Heart left ventricle (tissue), 16 donors: ENCODE measurements around the gene ALAD. TPM values are rescaled to one million over a fixed set of nuclear protein-coding genes. Genes with fewer than 3 reads are reported as not detected.
"Not testable (repeated sequence)": the region's sequence is repeated elsewhere in the genome, so short reads cannot be mapped to it uniquely, and the experiment has no call there.

Experiments
- ATAC-seq, 4 donors: fragments of 200-7000 bp; cut with Tn5 transposase; one replicate each; pipeline ENCODE4 v1.9.1; 2020 to 2022; ENCODE audit warnings: moderate library complexity in 4 of 4, mild to moderate bottlenecking in 3 of 4, moderate number of reproducible peaks in 1 of 4
- DNase-seq, 5 donors: peaks; one replicate each; pipeline ENCODE4 v3.0.0-alpha.2; 2020
- H3K27ac ChIP-seq, 12 donors: fragments of 200-600 bp; sonication (generic) in 4 of 12; one replicate each; pipeline versions ENCODE4 v1.5.0 to v1.8.0; 2016 to 2022; ENCODE audit warnings: mild to moderate bottlenecking in 2 of 12
- H3K27me3 ChIP-seq, 9 donors: fragments of 200-600 bp; sonication (generic) in 2 of 9; one replicate each; pipeline versions ENCODE4 v1.5.1 to v1.8.0; 2016 to 2022; ENCODE audit warnings: mild to moderate bottlenecking in 3 of 9
- H3K36me3 ChIP-seq, 9 donors: fragments of 200-600 bp; sonication (generic) in 2 of 9; one replicate each; pipeline versions ENCODE4 v1.5.0 to v1.8.0; 2018 to 2022; ENCODE audit warnings: mild to moderate bottlenecking in 2 of 9
- H3K4me1 ChIP-seq, 12 donors: fragments of 200-600 bp; sonication (generic) in 4 of 12; one replicate each; pipeline versions ENCODE4 v1.5.0 to v1.8.0; 2016 to 2022; ENCODE audit warnings: mild to moderate bottlenecking in 3 of 12
- H3K4me3 ChIP-seq, 12 donors: fragments of 200-600 bp; sonication (generic) in 4 of 12; one replicate each; pipeline versions ENCODE4 v1.5.0 to v1.8.0; 2017 to 2022; ENCODE audit warnings: mild to moderate bottlenecking in 9 of 12, moderate library complexity in 4 of 12
- H3K9me3 ChIP-seq, 12 donors: fragments of 200-600 bp; sonication (generic) in 4 of 12; one replicate each; pipeline versions ENCODE4 v1.5.0 to v1.8.0; 2016 to 2022; ENCODE audit warnings: mild to moderate bottlenecking in 1 of 12
- POLR2A ChIP-seq, 2 donors: fragments of 450-650 bp; IDR thresholded peaks; one replicate each; pipeline ENCODE4 v1.6.1; 2017; ENCODE audit warnings: antibody characterized with exemption in 2 of 2, mild to moderate bottlenecking in 2 of 2, moderate library complexity in 2 of 2
- WGBS, 4 donors: extraction: QIAGEN DNeasy Blood & Tissue Kit in 2 of 4; methylation state at CpG; one replicate each; pipeline versions ENCODE4 v1.1.5 to v1.1.7; 2013 to 2018; 5-methylcytosine and 5-hydroxymethylcytosine counted together
- intact Hi-C, 10 donors: fragments of 100-400 bp; cut with DNase I; formaldehyde crosslinking; loops; one replicate each; pipeline versions ENCODE4 v1.11.1 to v1.14.2; 2022
- polyA plus RNA-seq, 2 donors: library from polyadenylated mRNA; stranded (reverse); fragments of 200-250 nt; gene quantifications; one replicate each; pipeline ENCODE4 v1.2.3, GENCODE V29; 2013
- total RNA-seq, 9 donors: library from RNA; depleted of rRNA in 2 of 9; stranded (reverse); fragments of >200 nt in 2 of 9; fragmentation: NEBNext Ultra II Directional in 3 of 9; extraction: Animal tissue kit (Norgen Biotek cat#: 25700) in 3 of 9; gene quantifications; one replicate each; pipeline versions ENCODE4 v1.1.0 to v1.2.4, GENCODE V29; 2016 to 2023
- TF ChIP-seq, protein P1 (sequence below), 12 donors: fragments of 200-600 bp; sonication (generic) in 4 of 12; IDR thresholded peaks; one replicate each; pipeline versions ENCODE4 v1.5.0 to v1.8.0; 2018 to 2022; ENCODE audit warnings: antibody characterized with exemption in 12 of 12, mild to moderate bottlenecking in 5 of 12
- donor health status: ischemic (EF 13 %, LVEDD 7.1; RV severe dilation, severe dysfunction).
- donor health status: healthy with polysubstance abuse.
- donor health status: DM: no; HTN: yes; CAD: no.
- donor health status: DM: no; HTN: no; CAD: no.
- donor health status: ischemic (EF 25% LVEDD 6.9; RV normal size, moderate dysfunction).
- donor health status: ischemic (EF 25% LVEDD 5.7; RV mildly dilated, moderate dysfunction).
- donor health status: healthy.
- donor health status: DM: yes; HTN: yes; CAD: no.
- donor health status: ischemic (EF 35%, LVEDD 5.7; RV mildly dilated, moderate dysfunction).
- donor health status: nonischemic (EF 11% LVEDD 7.7; RV severe dilation, severe dysfunction).
- donor health status: DM: yes; HTN: yes; CAD: no.
- donor health status: PGD.
- donor health status: ischemic (EF 29% LVEDD 5.4; RV normal size, mild dysfunction).
- donor health status: nonischemic (EF 23%, LVEDD 6.1; RV moderate dilation, normal function).

ALAD gene
- total and polyA plus RNA-seq, 11 donors = 39.8 to 153 (median 85.6) TPM

DNA sequence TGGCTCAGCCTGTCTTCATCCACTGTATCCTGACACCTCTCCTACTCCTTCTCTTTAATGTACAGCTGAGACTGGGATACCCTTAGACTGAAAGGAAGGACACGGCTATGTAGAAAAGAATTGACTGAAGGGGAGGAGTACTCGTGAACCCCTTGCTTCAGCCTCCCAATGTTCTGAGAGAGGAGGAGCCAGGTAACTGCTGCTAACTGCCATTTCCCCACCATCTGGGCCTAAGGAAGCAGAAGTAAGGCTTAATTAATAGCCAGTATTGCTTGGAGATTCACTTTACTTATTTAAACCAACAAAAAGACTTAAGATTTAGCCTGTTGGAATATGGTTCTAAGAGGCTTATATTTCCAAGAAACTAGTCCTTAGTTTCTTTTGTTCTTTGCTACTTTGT, 43.7 kb upstream of the ALAD start:
- no peak overlapping the region for H3K27ac ChIP-seq
- no peaks in the 10 kb centered on the region for H3K9me3 ChIP-seq
- ATAC-seq (no peak), DNase-seq (no peak)
- H3K4me3 ChIP-seq = no peak overlapping the region
- 87 to 95% (median 92%) methylated on average over 2 of the region's 2 CpGs for WGBS, 4 donors
- peaks cover 0 to 19% (median 5%) of the 10 kb centered on the region in 12 donors for H3K4me1 ChIP-seq
- intact Hi-C loops = loop anchor here in 4 of 10 donors (2.0 to 5.0 kb wide), 3 partner anchors 58 to 212 kb away; no protein-coding TSS in a partner anchor
- no peak for TF ChIP-seq POLR2A (IDR thresholded peaks at IDR 0.05)
- TF ChIP-seq, protein P1, sequence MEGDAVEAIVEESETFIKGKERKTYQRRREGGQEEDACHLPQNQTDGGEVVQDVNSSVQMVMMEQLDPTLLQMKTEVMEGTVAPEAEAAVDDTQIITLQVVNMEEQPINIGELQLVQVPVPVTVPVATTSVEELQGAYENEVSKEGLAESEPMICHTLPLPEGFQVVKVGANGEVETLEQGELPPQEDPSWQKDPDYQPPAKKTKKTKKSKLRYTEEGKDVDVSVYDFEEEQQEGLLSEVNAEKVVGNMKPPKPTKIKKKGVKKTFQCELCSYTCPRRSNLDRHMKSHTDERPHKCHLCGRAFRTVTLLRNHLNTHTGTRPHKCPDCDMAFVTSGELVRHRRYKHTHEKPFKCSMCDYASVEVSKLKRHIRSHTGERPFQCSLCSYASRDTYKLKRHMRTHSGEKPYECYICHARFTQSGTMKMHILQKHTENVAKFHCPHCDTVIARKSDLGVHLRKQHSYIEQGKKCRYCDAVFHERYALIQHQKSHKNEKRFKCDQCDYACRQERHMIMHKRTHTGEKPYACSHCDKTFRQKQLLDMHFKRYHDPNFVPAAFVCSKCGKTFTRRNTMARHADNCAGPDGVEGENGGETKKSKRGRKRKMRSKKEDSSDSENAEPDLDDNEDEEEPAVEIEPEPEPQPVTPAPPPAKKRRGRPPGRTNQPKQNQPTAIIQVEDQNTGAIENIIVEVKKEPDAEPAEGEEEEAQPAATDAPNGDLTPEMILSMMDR (IDR thresholded peaks at IDR 0.05) = no peak
- no peaks in the 10 kb centered on the region for H3K36me3 ChIP-seq
- no peaks in the 10 kb centered on the region for H3K27me3 ChIP-seq

DNA sequence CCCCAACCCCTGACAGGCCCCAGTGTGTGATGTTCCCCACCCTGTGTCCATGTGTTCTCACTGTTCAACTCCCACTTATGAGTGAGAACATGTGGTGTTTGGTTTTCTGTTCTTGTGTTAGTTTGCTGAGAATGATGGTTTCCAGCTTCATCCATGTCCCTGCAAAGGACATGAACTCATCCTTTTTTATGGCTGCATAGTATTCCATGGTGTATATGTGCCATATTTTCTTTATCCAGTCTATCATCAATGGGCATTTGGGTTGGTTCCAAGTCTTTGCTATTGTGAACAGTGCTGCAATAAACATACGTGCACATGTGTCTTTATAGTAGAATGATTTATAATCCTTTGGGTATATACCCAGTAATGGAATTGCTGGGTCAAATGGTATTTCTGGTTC, 36.6 kb upstream of the ALAD start:
- H3K27ac ChIP-seq, H3K4me1 ChIP-seq, H3K27me3 ChIP-seq, H3K9me3 ChIP-seq, H3K4me3 ChIP-seq, DNase-seq, H3K36me3 ChIP-seq, intact Hi-C loops, ATAC-seq: not testable (repeated sequence)
- WGBS, 4 donors = 88 to 98% (median 95%) methylated on average over 1 of the region's 1 CpG

DNA sequence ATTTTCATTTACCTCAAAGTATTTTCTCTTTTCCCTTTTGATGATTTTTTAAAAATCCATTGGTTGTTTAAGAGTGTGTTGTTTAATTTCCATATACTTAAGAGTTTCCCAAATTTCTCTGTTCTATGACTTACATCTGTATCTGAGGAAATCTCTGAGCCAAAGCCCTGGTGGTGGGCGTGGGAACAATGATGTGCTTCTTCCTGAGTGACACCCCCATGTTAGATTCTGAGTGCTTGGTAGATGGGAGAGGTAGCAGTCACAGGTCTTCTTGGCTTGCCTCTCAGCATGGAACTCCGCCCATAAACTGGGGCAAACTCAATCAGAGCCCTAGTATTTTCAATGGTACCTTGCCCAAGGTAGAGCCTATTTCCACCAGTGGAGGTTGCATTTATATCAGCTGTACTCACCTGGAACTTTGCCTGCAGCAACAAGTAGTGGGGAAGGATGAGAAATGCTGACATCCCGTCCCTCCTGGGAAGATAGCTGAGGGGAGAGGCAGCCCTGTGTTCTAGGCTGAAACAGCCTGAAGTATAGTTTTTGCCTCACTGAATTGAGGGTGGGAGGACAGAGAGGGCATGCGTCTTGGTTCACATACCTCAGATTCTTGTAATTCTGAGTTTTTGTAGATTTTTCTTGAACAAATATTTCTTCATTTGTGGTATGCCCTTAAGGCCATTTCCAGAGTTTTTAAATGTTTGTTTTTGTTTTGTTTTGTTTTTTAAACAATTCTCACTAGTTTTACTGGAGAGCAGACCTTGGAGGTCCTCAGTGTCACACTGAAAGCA, 35.8 kb upstream of the ALAD start:
- ATAC-seq = no peak
- Histone ChIP-seq H3K4me1 (no peaks in the 10 kb centered on the region), H3K36me3 (no peaks in the 10 kb centered on the region), H3K4me3 (no peak overlapping the region), H3K27me3 (no peaks in the 10 kb centered on the region), H3K27ac (no peak overlapping the region), H3K9me3 (no peaks in the 10 kb centered on the region)
- no peak for DNase-seq
- TF ChIP-seq POLR2A (IDR thresholded peaks at IDR 0.05) = no peak
- TF ChIP-seq, protein P1 (IDR thresholded peaks at IDR 0.05) = no peak
- intact Hi-C loops = no loop called here
- 74 to 83% (median 79%) methylated on average over 4 of the region's 4 CpGs for WGBS, 4 donors

DNA sequence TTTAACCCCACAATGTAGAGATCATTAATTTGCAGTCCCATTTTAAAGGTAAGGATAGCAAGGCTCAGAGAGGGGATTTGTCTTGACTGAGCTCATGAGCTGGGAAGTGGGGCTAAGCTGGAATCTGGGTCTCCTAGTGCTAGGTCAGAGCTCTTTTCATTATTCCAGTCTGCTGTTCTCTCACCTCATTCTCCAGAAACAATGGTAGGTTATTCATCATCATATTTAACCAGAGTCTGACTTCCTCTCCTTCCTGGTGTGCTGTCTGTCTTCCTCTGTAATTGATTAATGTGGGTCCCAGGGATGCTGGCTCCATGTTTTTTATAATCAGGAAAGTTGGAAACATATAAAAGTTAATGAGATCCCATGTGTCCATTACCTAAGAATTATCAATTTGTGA, 30.1 kb upstream of the ALAD start:
- Histone ChIP-seq H3K27me3 (no peaks in the 10 kb centered on the region), H3K4me3 (no peak overlapping the region), H3K36me3 (no peaks in the 10 kb centered on the region), H3K9me3 (no peaks in the 10 kb centered on the region), H3K4me1 (peaks cover 0 to 8% (median 0%) of the 10 kb centered on the region in 12 donors), H3K27ac (no peak overlapping the region)
- ATAC-seq (no peak), DNase-seq (no peak)
- intact Hi-C loops = loop anchor here in 1 of 10 donors (5.0 kb wide), 1 partner anchor 236 kb away; no protein-coding TSS in a partner anchor
- TF ChIP-seq, protein P1 (IDR thresholded peaks at IDR 0.05) = no peak
- no peak for TF ChIP-seq POLR2A (IDR thresholded peaks at IDR 0.05)
